Mesendoderm (in vitro differentiated cells): ENCODE data around the gene RTN4.

ENCODE experiments used
- DNase-seq: peaks from one replicate; pipeline ENCODE4 v3.0.0; 2013
- H2AK5ac ChIP-seq: 2 replicates; pipeline ENCODE4 v1.6.1; 2013; ENCODE audit warnings: low read length, inconsistent platforms
- H2BK120ac ChIP-seq: 2 replicates; pipeline ENCODE4 v1.6.1; 2013; ENCODE audit warnings: low read depth, mild to moderate bottlenecking, low read length, moderate library complexity, mixed read lengths
- H2BK15ac ChIP-seq: replicated peaks from 2 replicates; pipeline ENCODE4 v1.6.1; 2013; ENCODE audit warnings: low read depth, mild to moderate bottlenecking, moderate library complexity
- H2BK5ac ChIP-seq: 2 replicates; pipeline ENCODE4 v1.6.1; 2013; ENCODE audit warnings: low read length, inconsistent platforms
- H3K18ac ChIP-seq: 2 replicates; pipeline ENCODE4 v1.6.1; 2013; ENCODE audit warnings: mild to moderate bottlenecking, low read length, mixed read lengths
- H3K23ac ChIP-seq: one replicate; pipeline ENCODE4 v1.6.1; 2013; ENCODE audit warnings: low read length
- H3K27ac ChIP-seq: 2 replicates; pipeline ENCODE4 v1.5.1; 2013; ENCODE audit warnings: low read depth, mild to moderate bottlenecking, inconsistent platforms, low read length, moderate library complexity
- H3K27me3 ChIP-seq: 2 replicates; pipeline ENCODE4 v1.6.1; 2013; ENCODE audit warnings: low read length, control low read depth, mild to moderate bottlenecking, inconsistent platforms; ENCODE audit not compliant: insufficient read depth, poor library complexity
- H3K36me3 ChIP-seq: 2 replicates; pipeline ENCODE4 v1.6.1; 2013; ENCODE audit warnings: low read length, inconsistent platforms; ENCODE audit not compliant: control insufficient read depth, insufficient read depth
- H3K4ac ChIP-seq: one replicate; pipeline ENCODE4 v1.6.1; 2013; ENCODE audit warnings: low read depth, mild to moderate bottlenecking, low read length, moderate library complexity
- H3K4me1 ChIP-seq: 2 replicates; pipeline ENCODE4 v1.6.1; 2013; ENCODE audit warnings: low read depth, low read length, inconsistent platforms; ENCODE audit not compliant: control insufficient read depth
- H3K4me2 ChIP-seq: 2 replicates; pipeline ENCODE4 v1.6.1; 2013; ENCODE audit warnings: low read length
- H3K4me3 ChIP-seq: 2 replicates; pipeline ENCODE4 v1.5.1; 2013; ENCODE audit warnings: mild to moderate bottlenecking, low read length
- H3K56ac ChIP-seq: one replicate; pipeline ENCODE4 v1.6.1; 2013; ENCODE audit warnings: low read length
- H3K79me1 ChIP-seq: 2 replicates; pipeline ENCODE4 v1.6.1; 2013; ENCODE audit warnings: low read length, inconsistent platforms
- H3K79me2 ChIP-seq: 2 replicates; pipeline ENCODE4 v1.6.1; 2013; ENCODE audit warnings: mild to moderate bottlenecking, low read length; ENCODE audit not compliant: control insufficient read depth, insufficient read depth
- H3K9ac ChIP-seq: 2 replicates; pipeline ENCODE4 v1.6.1; 2013; ENCODE audit warnings: low read length, inconsistent platforms
- H4K5ac ChIP-seq: one replicate; pipeline ENCODE4 v1.6.1; 2013; ENCODE audit warnings: low read length
- H4K8ac ChIP-seq: one replicate; pipeline ENCODE4 v1.6.1; 2013; ENCODE audit warnings: low read depth, mild to moderate bottlenecking, control low read depth, low read length, moderate library complexity
- WGBS: extraction: QIAGEN DNeasy Blood & Tissue Kit; methylation state at CpG from one replicate; pipeline ENCODE4 v1.1.7; 2013; ENCODE audit warnings: low lambda C conversion rate, missing lambda C conversion rate; ENCODE audit not compliant: insufficient coverage; ENCODE audit errors: extremely low coverage; 5-methylcytosine and 5-hydroxymethylcytosine counted together

Gene RTN4

GRCh38 chr2:54977149-54977548, 73.1 kb downstream of the RTN4 start:
- no peak for DNase-seq
- Histone ChIP-seq H4K8ac (no peak overlapping the region), H3K56ac (no peak overlapping the region), H3K79me2 (peaks cover 27% of the 10 kb centered on the region), H3K4me3 (no peak overlapping the region), H3K27ac (no peak overlapping the region), H3K36me3 (no peaks in the 10 kb centered on the region), H3K27me3 (no peaks in the 10 kb centered on the region), H2BK5ac (no peak overlapping the region), H3K9ac (no peak overlapping the region), H3K18ac (no peak overlapping the region), H3K23ac (no peak overlapping the region), H4K5ac (no peak overlapping the region), H3K79me1 (peaks cover 16% of the 10 kb centered on the region), H2AK5ac (no peak overlapping the region), H2BK120ac (no peak overlapping the region), H3K4me2 (no peak overlapping the region), H3K4me1 (no peaks in the 10 kb centered on the region), H3K4ac (no peak overlapping the region), H2BK15ac (no peak overlapping the region)
- WGBS: no CpG with 5 or more reads among the region's 2 CpGs

GRCh38 chr2:54975598-54976492, 74.4 kb downstream of the RTN4 start:
- peaks cover 25% of the 10 kb centered on the region for H3K79me2 ChIP-seq
- H4K8ac ChIP-seq: no peak overlapping the region
- H3K36me3 ChIP-seq: no peaks in the 10 kb centered on the region
- no CpG with 5 or more reads among the region's 4 CpGs for WGBS
- H3K4me2 ChIP-seq: no peak overlapping the region
- DNase-seq: no peak
- no peak overlapping the region for H2AK5ac ChIP-seq
- no peak overlapping the region for H2BK15ac ChIP-seq
- H3K4me3 ChIP-seq: no peak overlapping the region
- no peak overlapping the region for H4K5ac ChIP-seq
- H3K27me3 ChIP-seq: no peaks in the 10 kb centered on the region
- no peak overlapping the region for H3K56ac ChIP-seq
- H3K4me1 ChIP-seq: no peaks in the 10 kb centered on the region
- H3K4ac ChIP-seq: no peak overlapping the region
- H3K27ac ChIP-seq: no peak overlapping the region
- H3K23ac ChIP-seq: no peak overlapping the region
- no peak overlapping the region for H3K18ac ChIP-seq
- H2BK120ac ChIP-seq: no peak overlapping the region
- H3K9ac ChIP-seq: no peak overlapping the region
- H3K79me1 ChIP-seq: peaks cover 16% of the 10 kb centered on the region
- no peak overlapping the region for H2BK5ac ChIP-seq

- H3K36me3 ChIP-seq: no peaks in the 10 kb centered on the region
Observed at GRCh38 chr2:54975175-54975574, 75.1 kb downstream of the RTN4 start.

GRCh38 chr2:54969940-54970338, 80.3 kb downstream of the RTN4 start:
- Histone ChIP-seq H3K4me1 (peaks cover 12% of the 10 kb centered on the region), H4K8ac (no peak overlapping the region), H3K4ac (no peak overlapping the region), H3K18ac (no peak overlapping the region), H2AK5ac (no peak overlapping the region), H3K4me2 (no peak overlapping the region), H2BK120ac (no peak overlapping the region), H3K9ac (no peak overlapping the region), H4K5ac (no peak overlapping the region), H3K79me2 (peaks cover 4% of the 10 kb centered on the region), H3K4me3 (no peak overlapping the region), H2BK5ac (no peak overlapping the region), H3K56ac (no peak overlapping the region), H2BK15ac (no peak overlapping the region), H3K23ac (no peak overlapping the region), H3K36me3 (peaks cover 1% of the 10 kb centered on the region), H3K27me3 (no peaks in the 10 kb centered on the region), H3K27ac (no peak overlapping the region), H3K79me1 (peaks cover 3% of the 10 kb centered on the region)
- DNase-seq: no peak
- no CpG with 5 or more reads among the region's 7 CpGs for WGBS

More at GRCh38 chr2:54975175-54975574, 75.1 kb downstream of the RTN4 start:
- Histone ChIP-seq H2BK15ac (no peak overlapping the region), H4K5ac (no peak overlapping the region), H3K18ac (no peak overlapping the region), H3K79me2 (peaks cover 21% of the 10 kb centered on the region), H3K4me3 (no peak overlapping the region), H2AK5ac (no peak overlapping the region), H2BK5ac (no peak overlapping the region), H2BK120ac (no peak overlapping the region), H3K9ac (no peak overlapping the region), H3K23ac (no peak overlapping the region), H3K27ac (no peak overlapping the region), H3K4me1 (no peaks in the 10 kb centered on the region), H3K79me1 (peaks cover 13% of the 10 kb centered on the region), H3K56ac (no peak overlapping the region), H3K4me2 (no peak overlapping the region), H4K8ac (no peak overlapping the region), H3K27me3 (no peaks in the 10 kb centered on the region), H3K4ac (no peak overlapping the region)
- no peak for DNase-seq
- WGBS: no CpG with 5 or more reads among the region's 2 CpGs

GRCh38 chr2:54969295-54969939, 80.8 kb downstream of the RTN4 start:
- Histone ChIP-seq H2AK5ac (no peak overlapping the region), H4K5ac (no peak overlapping the region), H3K4me3 (no peak overlapping the region), H3K79me1 (peaks cover 3% of the 10 kb centered on the region), H2BK15ac (no peak overlapping the region), H3K79me2 (peaks cover 4% of the 10 kb centered on the region), H2BK5ac (no peak overlapping the region), H3K56ac (no peak overlapping the region), H3K27me3 (no peaks in the 10 kb centered on the region), H3K4me1 (peaks cover 12% of the 10 kb centered on the region), H3K27ac (no peak overlapping the region), H3K36me3 (peaks cover 1% of the 10 kb centered on the region), H3K4me2 (no peak overlapping the region), H3K23ac (no peak overlapping the region), H3K18ac (no peak overlapping the region), H3K9ac (no peak overlapping the region), H4K8ac (no peak overlapping the region), H2BK120ac (no peak overlapping the region), H3K4ac (no peak overlapping the region)
- WGBS: no CpG with 5 or more reads among the region's 4 CpGs
- DNase-seq: no peak
